Erythroblast (primary cell): ENCODE results near the gene LIX1L.

Experiments used
- GATA1 ChIP-seq: IDR thresholded peaks from 2 replicates; pipeline ENCODE4 v1.6.1; 2011; ENCODE audit warnings: low read depth, mild to moderate bottlenecking, control low read depth, low read length, moderate library complexity
- POLR2A ChIP-seq: IDR thresholded peaks from 2 replicates; pipeline ENCODE4 v1.6.1; 2011; ENCODE audit warnings: mild to moderate bottlenecking, low read length

DNA sequence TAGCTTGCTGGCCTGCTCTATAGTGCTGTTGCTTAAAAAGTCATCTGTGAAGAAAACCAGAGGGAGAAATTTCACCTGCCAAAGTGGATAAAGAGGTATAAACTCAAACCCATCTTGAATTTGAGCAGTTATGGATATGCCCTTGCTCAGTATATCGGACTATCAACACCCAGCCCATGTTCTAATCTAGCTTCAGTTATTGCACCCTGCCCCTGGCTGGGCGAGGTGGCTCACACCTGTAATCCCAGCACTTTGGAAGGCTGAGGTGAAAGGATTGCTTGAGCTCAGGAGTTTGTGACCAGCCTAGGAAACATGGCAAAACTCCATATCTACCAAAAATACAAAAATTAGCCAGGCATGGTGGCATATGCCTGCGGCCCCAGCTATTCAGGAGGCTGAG lies 13.3 kb downstream of the LIX1L start:
- no peak for TF ChIP-seq POLR2A
- no peak for TF ChIP-seq GATA1
